Thyroid gland (tissue), 4 donors: Measurements from ENCODE around the gene ABHD4.

Experiments
- CTCF ChIP-seq, 6 experiments: fragments of 200-600 bp in 3 of 6; fragments of 450-650 bp in 3 of 6; sonication (generic) in 3 of 6; IDR thresholded peaks; one replicate each; pipeline ENCODE4 v1.5.1; 2016 to 2019; ENCODE audit warnings: antibody characterized with exemption in 6 of 6, mild to moderate bottlenecking in 2 of 6, inconsistent platforms in 1 of 6, moderate library complexity in 1 of 6
- POLR2A ChIP-seq, 2 donors: fragments of 450-650 bp; IDR thresholded peaks; one replicate each; pipeline ENCODE4 v1.6.1; 2017; ENCODE audit warnings: antibody characterized with exemption in 2 of 2, mild to moderate bottlenecking in 2 of 2, moderate library complexity in 1 of 2

- no peak for TF ChIP-seq CTCF (IDR thresholded peaks at IDR 0.05)
- no peak for TF ChIP-seq POLR2A (IDR thresholded peaks at IDR 0.05)
Measured at GRCh38 chr14:22564463-22564862, 33.6 kb upstream of the ABHD4 start.
